ENCODE measurements around the gene ZNF362. TPM values are rescaled to one million over a fixed set of nuclear protein-coding genes. Genes with fewer than 3 reads are reported as not detected.

Gene ZNF362
- total and polyA plus RNA-seq, 2 experiments from 2014 or later: 11.0 to 12.9 TPM

GRCh38 chr1:33231166-33231565, 25.1 kb upstream of the ZNF362 start (continued):
- TF ChIP-seq CTCF (conservative IDR thresholded peaks at IDR 0.05; ENCODE audit: low read depth in 2 of 2) (no peak), NANOG (IDR thresholded peaks at IDR 0.05; ENCODE audit: borderline replicate concordance) (no peak), ZNF114 (CRISPR knock-in tag; IDR thresholded peaks at IDR 0.05) (no peak), JUNB (IDR thresholded peaks at IDR 0.05; ENCODE audit: unreplicated experiment) (no peak)

- H3F3A ChIP-seq (replicated peaks; ENCODE audit: low read depth): no peaks in the 10 kb centered on the region
- no peaks in the 10 kb centered on the region for H3K36me3 Mint-ChIP-seq (ENCODE audit: low read depth)
- peaks cover 5% of the 10 kb centered on the region for H3K27me3 Mint-ChIP-seq (ENCODE audit: insufficient read depth, low read depth, poor library complexity)
- H3K4me3 ChIP-seq: no peak overlapping the region
- DNase-seq (ENCODE audit: low spot score) (no peak), ATAC-seq (no peak)
- H3K27ac Mint-ChIP-seq: no peak overlapping the region
- no peaks in the 10 kb centered on the region for H3K9me3 Mint-ChIP-seq
- peaks cover 20% of the 10 kb centered on the region for H3K4me1 Mint-ChIP-seq
- H3K4me3 Mint-ChIP-seq: no peak overlapping the region
- H3K4me1 ChIP-seq (ENCODE audit: insufficient read depth): peaks cover 10% of the 10 kb centered on the region; the same call in 1 of the 2 replicates
- H3K79me2 ChIP-seq (replicated peaks; ENCODE audit: insufficient read depth): no peaks in the 10 kb centered on the region
- H4K20me1 ChIP-seq (replicated peaks; ENCODE audit: insufficient read depth): no peaks in the 10 kb centered on the region
- H3K4me2 ChIP-seq: no peak overlapping the region
- no peaks in the 10 kb centered on the region for H3K36me3 ChIP-seq (ENCODE audit: insufficient read depth)
- no peak overlapping the region for H2AFZ ChIP-seq
- no peaks in the 10 kb centered on the region for H3K9me2 ChIP-seq (ENCODE audit: insufficient read depth)
- H3K27ac ChIP-seq (ENCODE audit: low read depth): no peak overlapping the region
- TF ChIP-seq EZH2 (IDR thresholded peaks at IDR 0.05; ENCODE audit: low read depth, unreplicated experiment) (no peak), NANOG (IDR thresholded peaks at IDR 0.05; ENCODE audit: borderline replicate concordance) (no peak), REST (IDR thresholded peaks at IDR 0.05; ENCODE audit: unreplicated experiment) (no peak), ZNF114 (CRISPR knock-in tag; IDR thresholded peaks at IDR 0.05) (no peak), ETS1 (IDR thresholded peaks at IDR 0.05) (no peak), ZNF462 (CRISPR knock-in tag; IDR thresholded peaks at IDR 0.05) (no peak), EZH2phosphoT487 (IDR thresholded peaks at IDR 0.05; ENCODE audit: unreplicated experiment) (no peak), JUNB (IDR thresholded peaks at IDR 0.05; ENCODE audit: unreplicated experiment) (no peak), ZNF331 (CRISPR knock-in tag; IDR thresholded peaks at IDR 0.05; ENCODE audit: low read depth) (no peak), CREB1 (CRISPR knock-in tag; IDR thresholded peaks at IDR 0.05; ENCODE audit: low read depth) (no peak)
- H3K27me3 ChIP-seq (ENCODE audit: insufficient read depth): no peaks in the 10 kb centered on the region
Observed at GRCh38 chr1:33232716-33233115, 23.6 kb upstream of the ZNF362 start.
